GM18909 (cell line): ENCODE measurements around the gene UCN.
"Not testable (repeated sequence)": the region's sequence is repeated elsewhere in the genome, so short reads cannot be mapped to it uniquely, and the experiment has no call there.

ENCODE experiments used
- ATAC-seq: cut with Tn5 transposase; IDR thresholded peaks from one replicate; pipeline ENCODE4 v1.9.1; 2021; ENCODE audit warnings: mild to moderate bottlenecking; ENCODE audit not compliant: unreplicated experiment, poor library complexity

Gene UCN

DNA sequence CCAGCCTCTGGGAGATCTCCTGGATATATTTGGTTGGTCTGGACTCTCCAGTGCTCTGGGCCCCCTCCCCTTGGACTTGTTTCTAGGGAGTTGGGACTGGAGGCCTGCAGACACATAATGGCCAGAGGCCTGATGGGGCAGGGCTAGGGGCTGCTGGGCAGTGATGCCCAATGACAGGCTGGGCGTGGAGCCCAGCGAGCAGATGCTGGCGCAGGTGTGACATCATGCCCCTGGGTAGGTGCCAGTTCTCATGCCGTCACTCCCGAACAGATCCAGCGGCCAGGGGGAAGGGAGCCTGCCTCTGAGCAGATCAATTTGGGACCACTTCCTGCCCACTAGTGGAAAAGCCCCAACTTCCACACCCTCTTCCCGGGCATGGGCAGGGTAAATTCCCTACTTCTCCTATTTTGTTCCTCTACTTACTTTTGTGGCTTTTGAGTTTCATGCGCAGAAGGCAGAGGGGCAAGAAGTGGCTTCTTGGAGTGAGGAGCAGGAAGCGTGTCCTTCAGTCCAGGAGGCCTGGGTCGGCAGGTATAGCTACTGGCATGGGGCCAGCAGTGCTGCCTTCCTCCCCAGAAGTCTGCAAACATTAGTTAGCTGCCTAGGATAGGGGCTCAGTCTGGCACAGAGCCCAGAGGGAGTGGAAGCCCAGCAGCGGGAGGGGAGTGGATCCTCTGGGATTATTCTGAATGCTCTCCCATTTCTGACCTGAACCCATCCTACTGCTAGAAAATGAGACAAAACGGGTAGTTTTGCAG lies 8.6 kb upstream of the UCN start:
- no peak for ATAC-seq

DNA sequence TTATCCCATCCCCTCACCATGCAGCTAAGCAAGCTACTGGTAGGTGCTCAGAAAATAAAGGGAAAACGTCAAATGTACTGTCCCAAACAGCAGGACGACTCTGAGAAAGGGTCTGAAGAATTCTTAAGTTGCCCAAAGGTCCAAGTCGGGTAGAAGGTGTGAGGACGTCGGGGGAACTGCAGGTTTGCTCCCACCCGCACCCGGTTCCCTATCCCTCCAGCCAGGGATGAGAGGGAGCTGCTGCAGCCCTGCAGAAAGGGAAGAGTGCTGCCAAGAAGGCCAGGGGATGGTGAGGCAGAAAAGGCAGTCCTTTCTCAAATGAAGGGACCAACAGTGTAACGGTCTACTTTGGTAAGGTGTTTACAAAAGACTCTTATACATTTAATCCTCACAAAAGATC lies 6.9 kb upstream of the UCN start:
- ATAC-seq: no peak

DNA sequence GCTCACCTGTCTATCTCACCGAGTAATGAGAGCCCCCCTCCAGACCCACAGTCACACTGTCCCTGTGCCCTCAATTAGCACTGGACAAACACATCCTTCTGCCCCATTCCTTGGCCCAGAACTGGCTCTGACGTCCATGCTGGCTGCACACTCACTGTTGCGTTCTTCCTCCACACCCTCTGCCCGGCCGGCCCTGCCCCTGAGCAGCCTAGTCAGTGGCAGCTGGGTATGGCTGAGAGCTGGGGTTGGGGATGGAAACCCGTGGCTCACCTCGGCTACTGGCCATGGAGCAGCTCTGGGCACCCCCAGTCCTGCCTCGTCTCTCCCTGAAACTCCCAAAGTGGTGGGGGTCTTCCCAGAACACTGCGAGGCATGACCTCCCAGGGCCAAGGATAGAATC lies 6.5 kb upstream of the UCN start:
- ATAC-seq: no peak

DNA sequence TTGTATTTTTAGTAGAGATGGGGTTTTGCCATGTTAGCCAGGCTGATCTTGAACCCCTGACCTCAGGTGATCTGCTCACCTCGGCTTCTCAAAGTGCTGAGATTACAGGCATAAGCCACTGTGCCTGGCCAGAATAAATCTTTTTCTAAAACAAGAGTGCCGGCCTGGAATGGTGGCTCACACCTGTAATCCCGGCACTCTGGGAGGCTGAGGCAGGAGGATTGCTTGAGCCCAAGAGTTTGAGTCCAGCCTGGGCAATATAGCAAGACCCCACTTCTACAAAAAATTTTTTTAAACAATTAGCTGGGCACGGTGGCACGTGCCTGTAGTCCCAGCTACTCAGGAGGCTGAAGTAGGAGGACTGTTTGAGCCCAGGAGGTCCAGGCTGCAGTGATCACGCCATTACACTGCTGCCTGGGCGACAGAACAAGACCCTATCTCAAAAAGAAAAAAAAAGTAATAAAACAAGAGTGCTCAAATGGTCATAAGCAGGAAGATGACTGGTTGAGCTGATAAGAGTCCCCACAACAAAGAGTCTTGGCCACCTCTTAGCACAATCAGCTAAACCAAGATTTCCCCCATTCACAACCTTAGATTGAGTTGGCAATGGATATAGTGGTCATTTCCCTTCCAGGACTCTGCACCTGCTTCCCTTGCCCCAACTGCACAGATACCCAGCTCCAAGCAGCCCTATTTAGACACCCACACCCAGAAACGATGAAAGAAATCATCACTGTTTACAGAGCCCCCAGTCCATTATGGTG lies 5.8 kb upstream of the UCN start:
- ATAC-seq: no peak

DNA sequence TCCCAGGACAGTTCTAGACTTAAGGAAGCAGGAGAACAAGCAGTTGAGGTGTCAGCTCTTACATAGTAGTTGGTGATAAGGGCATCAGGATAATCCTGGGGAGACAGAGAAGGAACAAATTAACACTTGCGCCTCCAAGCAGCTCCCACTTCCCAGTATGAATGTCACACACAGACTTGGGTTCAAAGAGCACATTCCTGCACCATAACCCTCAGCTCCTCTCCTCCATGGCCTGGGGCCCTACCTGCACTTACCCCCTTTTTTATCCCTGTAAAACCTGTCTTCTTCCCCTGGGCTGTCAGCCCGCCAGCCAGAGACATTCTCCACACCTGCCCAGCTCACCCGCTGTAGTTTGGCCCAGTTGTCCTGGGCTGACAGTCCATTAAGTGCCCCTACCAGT lies 3.9 kb upstream of the UCN start:
- ATAC-seq: no peak

DNA sequence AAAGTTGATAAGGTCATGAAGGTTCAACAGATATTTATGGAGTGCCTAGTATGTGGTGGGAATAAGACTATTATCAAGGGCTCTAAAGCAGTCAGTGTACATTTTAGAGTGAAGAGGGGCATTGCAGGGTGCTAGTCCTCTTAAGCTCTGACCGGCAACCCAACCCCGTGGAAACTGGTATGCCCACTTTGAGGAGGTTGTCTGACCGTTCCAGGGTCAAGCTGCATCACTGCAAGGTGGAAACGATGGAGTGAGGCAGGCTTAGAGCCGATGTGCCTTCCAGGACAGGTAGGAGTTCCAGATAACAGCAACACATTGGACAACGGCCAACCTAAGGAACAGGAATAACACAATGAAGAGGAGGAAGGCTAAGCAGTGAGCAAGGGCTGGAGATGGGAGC lies 1.4 kb upstream of the UCN start:
- ATAC-seq: no peak

DNA sequence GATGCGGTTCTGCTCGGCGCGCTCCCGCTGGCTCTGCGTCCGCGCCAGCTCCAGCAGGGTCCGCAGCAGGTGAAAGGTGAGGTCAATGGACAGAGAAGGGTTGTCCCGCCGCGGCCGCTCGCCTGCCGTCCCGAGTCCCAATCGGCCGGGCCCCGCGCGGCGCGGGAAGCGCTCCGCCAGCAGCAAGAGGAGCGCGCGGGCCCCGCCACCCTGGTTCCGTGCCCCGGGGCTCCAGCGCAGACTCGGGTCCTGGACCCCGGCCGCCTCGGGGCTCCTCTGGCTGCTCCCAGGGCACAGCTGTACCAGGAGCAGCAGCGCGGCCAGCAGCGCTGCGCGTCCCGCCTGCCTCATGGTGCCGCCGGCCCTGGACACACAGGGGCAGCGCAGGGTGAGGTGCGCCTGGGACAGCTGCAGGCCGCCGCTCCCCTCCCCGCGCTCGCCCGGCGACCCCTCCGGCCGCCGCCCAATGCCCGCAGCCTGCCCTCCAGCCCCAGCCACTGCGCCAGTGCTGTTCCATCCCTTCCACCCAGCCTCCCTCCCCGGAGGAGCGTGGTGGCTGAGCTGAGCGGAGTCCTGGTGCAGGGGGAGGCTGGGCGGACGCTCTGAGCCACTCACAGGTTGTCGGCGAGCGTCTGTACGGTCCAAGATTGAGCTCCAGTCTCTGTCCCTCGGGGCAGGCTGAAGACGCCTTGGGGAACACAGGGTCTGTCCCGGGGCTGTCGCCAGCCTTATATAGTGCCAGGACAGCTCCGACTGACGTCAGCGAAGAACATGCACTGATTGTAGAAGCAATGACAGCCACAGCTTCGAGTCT lies 493 bp downstream of the UCN start:
- no peak for ATAC-seq

DNA sequence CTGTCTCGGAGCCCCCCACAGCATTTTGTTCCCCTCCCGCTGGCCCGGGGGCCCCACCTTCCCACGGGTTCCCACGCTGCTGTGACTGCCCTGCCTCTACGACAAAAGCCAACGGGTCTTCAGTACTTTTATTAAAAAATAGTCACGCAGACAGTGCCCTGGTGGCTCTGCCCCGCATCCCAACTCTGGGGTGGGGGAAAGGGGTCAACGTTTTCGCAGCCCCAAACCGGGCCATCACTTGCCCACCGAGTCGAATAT lies 1.0 kb downstream of the UCN start:
- no peak for ATAC-seq

DNA sequence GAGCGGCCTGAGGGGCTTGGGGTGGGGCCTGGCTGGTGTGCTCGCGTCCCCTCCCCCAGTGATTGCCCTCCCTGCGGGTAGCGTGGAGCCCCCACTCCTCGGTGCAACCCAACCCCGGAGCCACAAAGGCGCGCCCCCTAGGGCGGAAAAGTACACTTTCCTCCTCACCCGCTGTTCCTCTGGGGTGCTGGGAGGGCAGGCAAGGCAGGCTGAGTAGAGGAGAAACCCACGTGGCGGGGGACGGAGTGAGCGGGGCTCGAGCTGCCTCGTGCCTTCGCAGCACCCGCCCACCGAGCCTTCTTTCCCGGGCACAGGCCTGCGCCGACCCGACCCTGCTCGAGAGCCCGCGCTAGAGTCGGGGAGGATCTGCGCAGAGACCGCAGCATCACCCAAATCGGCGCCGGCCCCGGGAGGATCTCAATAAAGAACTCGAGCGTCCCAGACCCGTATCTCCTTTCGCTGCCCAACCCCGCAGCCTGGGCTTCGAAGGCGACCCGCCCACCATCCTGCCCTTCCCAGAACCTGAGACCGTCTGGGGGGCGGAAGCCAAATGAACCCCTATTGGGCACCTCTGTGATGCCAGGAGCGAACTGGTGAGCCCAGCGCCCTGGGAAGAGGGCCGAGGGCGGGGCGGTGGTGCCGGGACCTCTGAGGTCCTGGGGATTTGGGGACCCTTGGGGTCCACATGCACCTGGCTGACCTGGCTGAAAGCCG lies 1.5 kb downstream of the UCN start:
- ATAC-seq: no peak

DNA sequence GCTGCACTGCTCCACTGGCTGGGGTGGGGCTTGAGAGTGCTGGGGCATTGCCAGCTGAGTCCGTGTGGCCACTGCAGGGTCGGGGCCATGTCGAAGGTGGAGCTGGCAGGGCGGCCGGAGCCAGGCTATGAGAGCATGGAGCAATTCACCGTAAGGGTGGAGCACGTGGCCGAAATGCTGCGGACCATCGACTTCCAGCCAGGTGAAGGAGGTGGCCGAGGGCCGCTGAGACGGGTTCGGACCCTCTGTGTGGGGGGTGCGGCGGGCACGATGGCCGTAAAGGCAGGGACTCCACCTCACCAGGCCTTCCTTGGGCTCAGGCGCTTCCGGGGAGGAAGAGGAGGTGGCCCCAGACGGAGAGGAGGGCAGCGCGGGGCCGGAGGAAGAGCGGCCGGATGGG lies 2.1 kb downstream of the UCN start:
- no peak for ATAC-seq

DNA sequence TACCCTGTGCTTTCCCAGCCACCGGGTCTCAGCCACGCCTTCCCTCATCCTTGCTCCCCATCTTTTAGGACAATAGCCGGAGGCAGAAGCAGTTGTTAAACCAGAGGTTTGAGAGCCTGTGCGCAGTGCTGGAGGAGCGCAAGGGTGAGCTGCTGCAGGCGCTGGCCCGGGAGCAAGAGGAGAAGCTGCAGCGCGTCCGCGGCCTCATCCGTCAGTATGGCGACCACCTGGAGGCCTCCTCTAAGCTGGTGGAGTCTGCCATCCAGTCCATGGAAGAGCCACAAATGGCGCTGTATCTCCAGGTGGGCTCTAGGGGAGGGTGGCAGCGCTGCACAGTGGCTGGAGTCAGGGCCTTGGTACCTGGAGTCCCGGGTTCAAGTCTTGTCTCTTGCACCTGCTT lies 2.7 kb downstream of the UCN start:
- no peak for ATAC-seq

DNA sequence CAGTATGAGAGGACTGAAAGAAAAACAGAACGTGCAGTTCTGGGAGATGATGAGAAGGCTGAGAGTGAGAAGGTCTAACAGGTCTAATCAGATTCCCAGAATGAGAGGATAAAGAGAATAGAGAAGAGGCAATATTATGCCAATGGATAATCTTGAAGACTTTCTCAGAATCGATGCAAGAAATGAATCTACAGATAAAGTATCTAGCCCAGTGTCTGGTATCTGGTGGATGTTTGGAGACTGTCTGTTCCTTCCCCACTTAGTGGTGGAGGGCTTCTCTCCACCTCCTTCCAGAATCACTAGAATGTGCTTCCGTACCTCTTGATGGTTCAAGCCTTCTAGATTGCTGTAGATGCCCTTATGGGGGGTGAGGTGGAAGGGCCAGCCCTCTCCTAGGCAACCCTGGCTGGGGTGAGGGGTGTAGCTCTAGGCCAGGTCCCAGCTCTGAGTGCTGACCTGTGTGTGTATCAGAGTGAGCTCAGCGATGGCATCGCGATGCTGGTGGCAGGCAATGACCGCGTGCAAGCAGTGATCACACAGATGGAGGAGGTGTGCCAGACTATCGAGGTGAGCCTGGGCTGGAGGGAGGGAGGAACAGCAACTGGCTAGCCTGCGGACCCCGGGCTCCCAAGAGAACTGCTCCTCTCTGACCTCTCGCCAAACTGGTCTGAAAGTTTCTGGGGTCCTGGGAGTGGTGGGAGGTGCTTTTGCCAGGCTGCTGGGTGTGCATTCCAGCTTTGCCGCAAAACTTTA lies 3.6 kb downstream of the UCN start:
- ATAC-seq: no peak

DNA sequence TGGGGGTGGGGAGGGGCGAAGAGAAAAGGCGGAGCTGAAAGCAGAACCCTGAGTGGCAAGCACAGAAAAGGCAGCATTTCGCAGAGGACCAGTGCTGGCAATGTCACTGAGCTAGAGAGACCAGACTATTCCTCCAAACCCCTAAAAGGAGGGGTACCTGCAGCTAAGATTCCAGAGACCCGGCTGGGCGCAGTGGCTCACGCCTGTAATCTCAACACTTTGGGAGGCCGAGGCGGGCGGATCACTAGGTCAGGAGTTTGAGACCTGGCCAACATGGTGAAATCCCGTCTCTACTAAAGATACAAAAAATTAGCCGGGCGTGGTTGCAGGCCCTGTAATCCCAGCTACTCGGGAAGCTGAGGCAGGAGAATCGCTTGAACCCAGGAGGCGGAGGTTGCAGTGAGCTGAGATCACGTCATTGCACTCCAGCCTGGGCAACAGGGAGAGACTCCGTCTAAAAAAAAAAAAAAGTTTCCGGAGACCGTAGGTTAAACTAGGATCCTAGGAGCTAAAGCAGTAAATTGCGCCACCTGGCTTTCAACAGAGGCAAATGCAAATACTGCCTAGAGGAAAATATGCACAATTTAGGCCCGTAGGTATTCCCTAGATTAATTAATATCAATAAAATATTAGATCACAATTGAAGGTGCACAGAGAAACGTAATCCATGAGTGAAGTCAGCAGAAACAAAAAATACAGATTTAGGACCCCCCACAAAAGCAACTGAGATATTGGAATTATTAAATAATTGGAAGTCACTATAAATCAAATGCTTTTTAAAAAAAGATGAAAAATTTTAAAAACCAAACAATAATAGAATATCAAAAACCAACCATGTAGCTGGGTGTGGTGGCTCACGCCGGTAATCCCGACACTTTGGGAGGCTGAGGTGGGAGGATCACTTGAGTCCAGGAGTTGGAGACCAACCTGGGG lies 4.9 kb downstream of the UCN start:
- ATAC-seq: no peak

DNA sequence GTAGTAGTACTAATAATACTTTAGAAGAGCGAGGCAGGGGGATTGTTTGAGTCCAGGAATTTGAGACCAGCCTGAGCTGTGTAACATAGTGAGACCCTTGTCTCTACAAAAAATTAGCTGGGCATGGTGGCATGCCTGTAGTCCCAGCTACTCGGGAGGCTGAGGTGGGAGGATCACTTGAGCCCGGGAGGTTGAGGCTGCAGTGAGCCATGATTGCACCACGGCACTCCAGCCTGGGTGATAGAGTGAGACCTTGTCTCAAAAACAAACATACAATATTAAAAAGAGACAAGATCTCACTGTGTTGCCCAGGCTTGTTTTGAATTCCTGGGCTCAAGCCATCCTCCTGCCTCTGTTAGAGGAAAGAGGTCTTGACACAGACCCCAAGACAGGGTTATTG lies 7.6 kb downstream of the UCN start:
- not testable (repeated sequence) for ATAC-seq

DNA sequence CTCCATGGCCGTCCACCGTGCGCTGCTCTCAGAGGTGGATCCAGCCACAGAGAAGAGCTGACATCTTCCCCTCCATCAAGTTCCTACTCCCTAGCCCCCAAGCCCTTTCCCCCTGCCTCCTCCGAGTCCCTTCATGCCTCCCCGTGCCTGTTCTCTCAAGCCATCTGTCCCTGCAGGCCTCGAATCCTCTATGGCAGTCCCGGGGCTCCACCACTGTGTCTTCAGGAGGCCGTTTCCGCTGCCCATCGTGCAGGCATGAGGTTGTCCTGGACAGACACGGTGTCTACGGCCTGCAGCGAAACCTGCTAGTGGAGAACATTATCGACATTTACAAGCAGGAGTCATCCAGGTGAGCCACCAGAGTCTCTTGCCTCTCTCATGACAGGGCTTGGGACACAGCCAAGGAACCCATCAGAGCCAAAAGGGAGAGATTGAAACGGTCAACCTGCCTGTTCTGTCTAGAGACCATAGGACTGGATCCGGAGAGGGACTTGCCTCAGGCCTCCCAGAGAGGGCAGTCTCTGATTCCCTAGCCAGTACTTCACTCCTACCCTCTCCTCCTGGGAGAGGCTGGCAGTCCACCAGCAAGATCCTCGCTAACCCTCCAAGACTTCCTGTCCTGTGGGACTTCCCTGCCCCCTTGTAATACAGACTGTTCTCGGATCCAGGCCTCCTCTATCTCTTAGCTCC lies 9.7 kb downstream of the UCN start:
- ATAC-seq: no peak

DNA sequence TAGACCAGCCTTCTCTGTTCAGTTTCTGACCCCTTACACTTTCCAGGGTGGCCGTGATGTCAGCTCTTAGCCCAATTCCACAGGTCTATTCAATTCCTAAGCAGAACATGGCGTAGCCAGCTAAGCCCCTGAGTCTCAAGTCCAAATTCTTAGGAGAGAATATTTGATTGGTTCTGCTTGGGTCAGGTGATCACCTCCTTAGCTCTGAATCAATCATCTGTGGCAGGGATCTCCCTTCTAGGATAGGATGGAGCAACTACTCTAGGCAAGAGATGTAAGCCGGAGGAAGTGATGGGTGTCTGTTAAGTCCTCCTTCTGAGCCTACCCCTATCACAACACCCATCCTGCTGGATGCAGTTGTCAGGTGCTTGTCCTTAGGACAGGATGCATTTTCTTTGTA lies 11.1 kb downstream of the UCN start:
- no peak for ATAC-seq

DNA sequence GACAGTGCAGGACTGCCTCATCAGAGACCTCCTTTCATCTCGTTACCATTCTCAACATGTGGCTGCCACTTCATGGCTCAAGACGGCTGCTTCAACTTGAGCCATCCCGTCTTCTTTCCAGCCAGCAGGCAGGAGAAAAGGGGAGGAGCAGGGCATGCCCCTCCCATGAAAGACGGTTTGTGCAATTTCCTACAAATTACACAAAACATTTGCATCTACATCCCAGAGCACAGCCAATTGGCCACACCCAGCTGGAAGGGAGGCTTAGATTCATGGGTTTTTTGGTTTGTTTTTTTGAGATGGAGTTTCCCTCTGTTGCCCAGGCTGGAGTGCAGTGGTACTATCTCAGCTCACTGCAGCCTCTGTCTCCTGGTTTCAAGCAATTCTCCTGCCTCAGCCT lies 11.8 kb downstream of the UCN start:
- no peak for ATAC-seq

DNA sequence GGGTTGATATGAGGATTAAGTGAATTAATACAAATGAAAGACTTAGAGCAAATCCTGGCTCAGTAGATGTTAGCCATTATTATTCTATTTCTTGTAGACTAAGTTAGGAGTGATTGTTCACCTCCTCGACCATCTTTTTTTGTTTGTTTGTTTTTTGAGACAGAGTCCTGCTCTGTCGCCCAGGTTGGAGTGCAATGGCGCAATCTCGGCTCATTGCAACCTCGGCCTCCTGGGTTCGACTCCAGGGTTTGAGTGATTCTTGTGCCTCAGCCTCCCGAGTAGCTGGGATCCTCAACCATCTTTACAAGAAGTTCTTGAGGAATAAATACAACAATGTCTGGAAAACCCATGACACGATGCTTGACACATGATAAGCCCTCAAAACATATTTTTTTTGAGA lies 13.3 kb downstream of the UCN start:
- no peak for ATAC-seq

DNA sequence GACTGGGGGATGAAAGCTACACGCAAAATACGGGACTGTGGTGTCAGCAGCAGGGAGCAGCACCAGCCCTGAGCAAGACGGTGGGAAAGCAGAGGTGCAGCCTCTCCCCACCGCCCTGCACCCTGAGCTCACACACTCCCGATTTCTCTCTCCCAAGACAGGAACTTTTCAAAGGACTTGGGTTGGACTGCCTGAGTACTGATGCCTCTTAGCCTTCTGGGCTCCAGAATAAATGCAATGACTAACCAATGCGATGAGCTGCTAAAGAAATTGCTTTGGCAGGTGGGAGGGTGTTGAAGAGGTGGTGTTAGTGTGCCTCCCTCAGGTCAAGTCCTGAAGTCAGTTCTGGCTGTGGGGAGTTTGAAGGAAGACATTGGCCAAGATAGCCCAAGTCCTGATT lies 16.4 kb downstream of the UCN start:
- no peak for ATAC-seq
